Fibroblast of lung (primary cell): ENCODE results near the gene FAM193A. TPM values are rescaled to one million over a fixed set of nuclear protein-coding genes. Genes with fewer than 3 reads are reported as not detected.

Experiments
- DNase-seq, 2 donors: peaks; one replicate each; pipeline versions ENCODE4 v3.0.0 to v3.0.0-alpha.2; 2010; ENCODE audit warnings: low read depth in 2 of 2
- H2AFZ ChIP-seq: 2 replicates; pipeline ENCODE4 v1.5.1; 2012; ENCODE audit warnings: low read length, control low read depth, inconsistent platforms
- H3K27ac ChIP-seq: 2 replicates; pipeline ENCODE4 v1.5.1; 2011; ENCODE audit warnings: low read length, control low read depth; ENCODE audit not compliant: insufficient read depth
- H3K27me3 ChIP-seq: 2 replicates; pipeline ENCODE4 v1.5.1; 2011; ENCODE audit warnings: mild to moderate bottlenecking, low read length; ENCODE audit not compliant: control insufficient read depth, insufficient read depth
- H3K36me3 ChIP-seq: 2 replicates; pipeline ENCODE4 v1.5.1; 2011; ENCODE audit warnings: low read length; ENCODE audit not compliant: control insufficient read depth, insufficient read depth
- H3K4me1 ChIP-seq: 2 replicates; pipeline ENCODE4 v1.5.1; 2011; ENCODE audit warnings: low read length; ENCODE audit not compliant: control insufficient read depth, insufficient read depth; ENCODE audit errors: extremely low read depth
- H3K4me2 ChIP-seq: 2 replicates; pipeline ENCODE4 v1.5.1; 2011; ENCODE audit warnings: low read length, control low read depth; ENCODE audit not compliant: insufficient read depth; ENCODE audit errors: extremely low read depth
- H3K4me3 ChIP-seq, 4 experiments: fragments of 200-600 bp in 1 of 4; sonication (generic) in 1 of 4; replicated peaks in 1 of 4; 2 replicates each; pipeline ENCODE4 v1.5.1; 2011 to 2016; ENCODE audit warnings: low read length in 4 of 4, low read depth in 3 of 4, mild to moderate bottlenecking in 3 of 4, control low read depth in 2 of 4, inconsistent platforms in 1 of 4, mixed read lengths in 1 of 4; ENCODE audit not compliant: insufficient read depth in 1 of 4; ENCODE audit errors: control extremely low read depth in 1 of 4
- H3K79me2 ChIP-seq: 2 replicates; pipeline ENCODE4 v1.5.1; 2012; ENCODE audit warnings: mild to moderate bottlenecking, low read length, inconsistent platforms; ENCODE audit not compliant: control insufficient read depth, insufficient read depth
- H3K9ac ChIP-seq: 2 replicates; pipeline ENCODE4 v1.5.1; 2011; ENCODE audit warnings: mild to moderate bottlenecking, low read length, control low read depth; ENCODE audit not compliant: insufficient read depth
- H3K9me3 ChIP-seq: 2 replicates; pipeline ENCODE4 v1.5.1; 2012; ENCODE audit warnings: low read depth, low read length; ENCODE audit not compliant: control insufficient read depth, insufficient read depth
- H4K20me1 ChIP-seq: 2 replicates; pipeline ENCODE4 v1.5.1; 2011; ENCODE audit warnings: low read length; ENCODE audit not compliant: control insufficient read depth, insufficient read depth; ENCODE audit errors: extremely low read depth
- EZH2 ChIP-seq: IDR thresholded peaks from 2 replicates; pipeline ENCODE4 v1.5.1; 2012; ENCODE audit warnings: low read length, control low read depth, mild to moderate bottlenecking; ENCODE audit errors: missing control alignments
- polyA plus RNA-seq, 2 donors: library from polyadenylated mRNA; depleted of rRNA in 1 of 2; stranded (reverse) in 1 of 2; unstranded in 1 of 2; fragments of >200 nt; gene quantifications; 2 replicates each; pipeline ENCODE4 v1.2.1, GENCODE V29; 2011 to 2012; ENCODE audit warnings: missing spikeins in 1 of 2
- total RNA-seq: library from RNA; depleted of rRNA; stranded (reverse); fragments of >200 nt; gene quantifications from 2 replicates; pipeline ENCODE4 v1.2.1, GENCODE V29; 2014
- TF ChIP-seq, protein P1 (sequence below), 2 donors: IDR thresholded peaks in 1 of 2; conservative IDR thresholded peaks in 1 of 2; 1 replicate in 1 of 2; 2 replicates in 1 of 2; pipeline ENCODE4 v1.5.1; 2011 to 2012; ENCODE audit warnings: low read length in 2 of 2, control low read depth in 1 of 2, inconsistent platforms in 1 of 2, low read depth in 1 of 2, mild to moderate bottlenecking in 1 of 2

FAM193A gene
- total and polyA plus RNA-seq, 2 donors (not counting 1 experiment from before 2014, with no cell fraction given): 5.6 to 10.9 TPM

DNA sequence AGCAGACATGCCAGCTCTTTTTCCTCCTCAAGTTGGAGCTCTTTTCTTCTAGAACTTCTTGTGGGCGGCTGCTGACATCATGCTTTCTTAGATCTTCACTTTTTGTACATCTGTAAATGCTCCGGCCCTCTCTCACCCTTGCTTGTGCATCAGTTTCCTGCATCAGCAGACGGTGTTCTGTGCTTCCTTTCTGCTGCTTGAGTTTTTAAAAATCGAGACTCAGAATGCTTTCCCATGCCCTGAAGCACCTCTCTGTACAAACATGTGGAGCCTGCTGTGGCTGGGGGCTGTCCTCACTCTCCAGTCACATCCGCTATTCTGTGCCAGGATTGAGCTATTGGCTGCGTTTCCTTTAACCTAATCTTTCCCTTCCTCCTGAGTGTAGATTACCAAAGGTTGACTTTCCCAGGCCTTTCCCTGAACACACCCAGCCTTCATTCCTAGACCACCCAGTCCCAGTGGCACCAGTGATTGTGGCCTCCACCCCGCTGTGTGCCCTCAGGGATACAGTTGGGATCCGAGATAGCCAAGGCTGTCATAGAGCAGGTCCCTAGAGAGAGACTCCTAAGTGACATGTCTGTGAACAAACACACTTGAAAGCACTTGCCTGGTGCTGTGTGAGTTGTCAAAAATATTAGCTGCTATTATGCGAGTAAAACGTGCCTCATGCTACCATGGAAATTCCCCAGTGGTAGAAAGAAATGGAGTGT is 177.8 kb downstream of the FAM193A start:
- TF ChIP-seq, protein P1, sequence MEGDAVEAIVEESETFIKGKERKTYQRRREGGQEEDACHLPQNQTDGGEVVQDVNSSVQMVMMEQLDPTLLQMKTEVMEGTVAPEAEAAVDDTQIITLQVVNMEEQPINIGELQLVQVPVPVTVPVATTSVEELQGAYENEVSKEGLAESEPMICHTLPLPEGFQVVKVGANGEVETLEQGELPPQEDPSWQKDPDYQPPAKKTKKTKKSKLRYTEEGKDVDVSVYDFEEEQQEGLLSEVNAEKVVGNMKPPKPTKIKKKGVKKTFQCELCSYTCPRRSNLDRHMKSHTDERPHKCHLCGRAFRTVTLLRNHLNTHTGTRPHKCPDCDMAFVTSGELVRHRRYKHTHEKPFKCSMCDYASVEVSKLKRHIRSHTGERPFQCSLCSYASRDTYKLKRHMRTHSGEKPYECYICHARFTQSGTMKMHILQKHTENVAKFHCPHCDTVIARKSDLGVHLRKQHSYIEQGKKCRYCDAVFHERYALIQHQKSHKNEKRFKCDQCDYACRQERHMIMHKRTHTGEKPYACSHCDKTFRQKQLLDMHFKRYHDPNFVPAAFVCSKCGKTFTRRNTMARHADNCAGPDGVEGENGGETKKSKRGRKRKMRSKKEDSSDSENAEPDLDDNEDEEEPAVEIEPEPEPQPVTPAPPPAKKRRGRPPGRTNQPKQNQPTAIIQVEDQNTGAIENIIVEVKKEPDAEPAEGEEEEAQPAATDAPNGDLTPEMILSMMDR (conservative IDR thresholded peaks at IDR 0.05 in 1 of 2, IDR thresholded peaks at IDR 0.05 in 1 of 2; ENCODE audit: low read depth in 1 of 2, low read length in 2 of 2): no peak
- no peak for TF ChIP-seq EZH2
- peaks cover 4% of the 10 kb centered on the region for H3K79me2 ChIP-seq
- H3K9ac ChIP-seq: no peak overlapping the region
- H4K20me1 ChIP-seq: no peaks in the 10 kb centered on the region
- DNase-seq: peak; percentile 37 to 53
- H3K27ac ChIP-seq: peak overlapping the region; percentile 49
- no peaks in the 10 kb centered on the region for H3K9me3 ChIP-seq
- peaks cover 5% of the 10 kb centered on the region for H3K4me1 ChIP-seq
- H3K4me2 ChIP-seq: no peak overlapping the region
- no peaks in the 10 kb centered on the region for H3K27me3 ChIP-seq
- H3K4me3 ChIP-seq: no peak overlapping the region
- H3K36me3 ChIP-seq: peaks cover 1% of the 10 kb centered on the region
- H2AFZ ChIP-seq: no peak overlapping the region

DNA sequence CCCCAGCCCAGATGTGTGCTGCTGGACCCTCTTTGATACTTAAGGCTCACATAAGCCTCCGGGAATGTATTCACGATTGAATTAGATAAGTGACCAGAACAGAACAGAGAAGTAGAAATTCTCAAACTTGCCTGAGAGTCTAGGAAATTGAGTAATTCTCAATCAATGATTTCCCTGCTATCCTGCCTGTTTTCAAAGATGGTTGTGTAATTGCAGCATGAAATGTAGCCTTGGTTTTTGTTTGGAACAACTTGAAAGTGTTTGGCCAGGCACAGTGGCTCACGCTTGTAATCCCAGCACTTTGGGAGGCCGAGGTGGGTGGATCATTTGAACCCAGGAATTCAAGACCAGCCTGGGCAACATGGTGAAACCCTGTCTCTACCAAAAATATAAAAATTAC is 178.5 kb downstream of the FAM193A start:
- Histone ChIP-seq H3K9me3 (no peaks in the 10 kb centered on the region), H3K27ac (peak overlapping the region; percentile 49), H3K27me3 (no peaks in the 10 kb centered on the region), H3K79me2 (peaks cover 4% of the 10 kb centered on the region), H3K4me3 (no peak overlapping the region), H4K20me1 (no peaks in the 10 kb centered on the region), H3K36me3 (peaks cover 1% of the 10 kb centered on the region), H2AFZ (no peak overlapping the region), H3K4me1 (peaks cover 5% of the 10 kb centered on the region), H3K9ac (no peak overlapping the region), H3K4me2 (no peak overlapping the region)
- TF ChIP-seq EZH2: no peak
- TF ChIP-seq, protein P1 (conservative IDR thresholded peaks at IDR 0.05 in 1 of 2, IDR thresholded peaks at IDR 0.05 in 1 of 2; ENCODE audit: low read depth in 1 of 2, low read length in 2 of 2): no peak
- DNase-seq: no peak

DNA sequence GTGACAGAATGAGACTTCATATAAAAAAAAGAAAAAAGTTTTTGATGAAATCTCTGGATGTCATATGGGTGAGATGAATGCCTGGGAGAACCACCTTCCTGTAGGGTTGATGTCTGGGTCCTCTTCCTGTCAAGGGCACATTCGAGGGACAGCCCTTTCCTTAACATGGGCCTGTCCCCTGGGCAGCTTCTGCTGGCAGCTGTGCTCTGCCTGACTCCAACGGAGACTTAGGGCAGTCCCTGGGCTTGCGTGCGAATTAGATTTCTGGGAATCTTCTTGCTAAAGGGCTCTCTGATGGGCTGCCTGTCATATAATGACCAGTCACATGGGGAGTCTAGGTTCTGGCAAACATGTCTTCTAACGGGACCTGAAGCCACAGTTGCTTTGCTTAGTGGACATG is 179.0 kb downstream of the FAM193A start:
- Histone ChIP-seq H4K20me1 (no peaks in the 10 kb centered on the region), H3K4me3 (no peak overlapping the region), H2AFZ (no peak overlapping the region), H3K9ac (no peak overlapping the region), H3K9me3 (no peaks in the 10 kb centered on the region), H3K27me3 (no peaks in the 10 kb centered on the region), H3K4me2 (no peak overlapping the region), H3K4me1 (peaks cover 3% of the 10 kb centered on the region), H3K27ac (no peak overlapping the region), H3K36me3 (peaks cover 1% of the 10 kb centered on the region), H3K79me2 (peaks cover 4% of the 10 kb centered on the region)
- DNase-seq: no peak
- TF ChIP-seq, protein P1 (conservative IDR thresholded peaks at IDR 0.05 in 1 of 2, IDR thresholded peaks at IDR 0.05 in 1 of 2; ENCODE audit: low read depth in 1 of 2, low read length in 2 of 2): no peak
- no peak for TF ChIP-seq EZH2
